ENCODE measurements around the gene PRORP.

- TF ChIP-seq, protein P1, sequence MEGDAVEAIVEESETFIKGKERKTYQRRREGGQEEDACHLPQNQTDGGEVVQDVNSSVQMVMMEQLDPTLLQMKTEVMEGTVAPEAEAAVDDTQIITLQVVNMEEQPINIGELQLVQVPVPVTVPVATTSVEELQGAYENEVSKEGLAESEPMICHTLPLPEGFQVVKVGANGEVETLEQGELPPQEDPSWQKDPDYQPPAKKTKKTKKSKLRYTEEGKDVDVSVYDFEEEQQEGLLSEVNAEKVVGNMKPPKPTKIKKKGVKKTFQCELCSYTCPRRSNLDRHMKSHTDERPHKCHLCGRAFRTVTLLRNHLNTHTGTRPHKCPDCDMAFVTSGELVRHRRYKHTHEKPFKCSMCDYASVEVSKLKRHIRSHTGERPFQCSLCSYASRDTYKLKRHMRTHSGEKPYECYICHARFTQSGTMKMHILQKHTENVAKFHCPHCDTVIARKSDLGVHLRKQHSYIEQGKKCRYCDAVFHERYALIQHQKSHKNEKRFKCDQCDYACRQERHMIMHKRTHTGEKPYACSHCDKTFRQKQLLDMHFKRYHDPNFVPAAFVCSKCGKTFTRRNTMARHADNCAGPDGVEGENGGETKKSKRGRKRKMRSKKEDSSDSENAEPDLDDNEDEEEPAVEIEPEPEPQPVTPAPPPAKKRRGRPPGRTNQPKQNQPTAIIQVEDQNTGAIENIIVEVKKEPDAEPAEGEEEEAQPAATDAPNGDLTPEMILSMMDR (conservative IDR thresholded peaks at IDR 0.05; ENCODE audit: low read length): no peak
- no peak for TF ChIP-seq EZH2phosphoT487 (IDR thresholded peaks at IDR 0.05; ENCODE audit: borderline replicate concordance, low read depth, low read length)
These were observed 6.1 kb upstream of the PRORP start for GRCh38 chr14:35116242-35116641.
